HepG2 (cell line): Measurements from ENCODE around the gene LRRC8C. TPM values are rescaled to one million over a fixed set of nuclear protein-coding genes. Genes with fewer than 3 reads are reported as not detected.

Source experiments
- ATAC-seq: fragments of 200-7000 bp; cut with Tn5 transposase; 3 replicates; pipeline ENCODE4 v1.9.1; 2020; ENCODE audit warnings: mild to moderate bottlenecking, moderate library complexity
- BruUV-seq: library from RNA; stranded (reverse); fragments of 400-500 nt; replicated peaks from 2 replicates; lab custom pipeline; 2021; lab: Mats Ljungman, UMichigan
- CTCF ChIA-PET: fragments of 300-600 bp; formaldehyde crosslinking; extraction: SDS; loops from one replicate; lab custom pipeline; 2021; ENCODE audit warnings: low total read pairs, inconsistent platforms, low intra/inter-chr PET ratio; lab: Yijun Ruan, JAX
- POLR2A ChIA-PET: fragments of 350-600 bp; sonication (Branson Sonifier 250); formaldehyde crosslinking; loops from one replicate; lab custom pipeline; 2020; ENCODE audit warnings: antibody characterized with exemption, inconsistent platforms; lab: Yijun Ruan, JAX
- DNase-seq: peaks from one replicate; pipeline ENCODE4 v3.0.0-alpha.2; 2015; ENCODE audit warnings: low spot score
- FAIRE-seq: peaks from 3 replicates; lab custom pipeline; 2011; peaks lifted over from hg19 to GRCh38; lab: Jason Lieb, UNC
- H2AFZ ChIP-seq: one replicate; pipeline ENCODE4 v1.6.1; 2011; ENCODE audit warnings: low read length, inconsistent platforms
- H3K27ac ChIP-seq: fragments of 300-600 bp; 3 replicates; pipeline ENCODE4 v1.8.0; 2011; ENCODE audit warnings: mixed run types, mild to moderate bottlenecking, mixed read lengths, low read length, inconsistent platforms; ENCODE audit not compliant: insufficient read depth; ENCODE audit errors: extremely low read length
- H3K27me3 ChIP-seq, 2 experiments: fragments of 200-600 bp in 1 of 2; 2 replicates in 1 of 2; 3 replicates in 1 of 2; pipeline versions ENCODE4 v1.6.0 to v1.8.0; 2011; ENCODE audit warnings: low read length in 2 of 2, mild to moderate bottlenecking in 2 of 2, moderate library complexity in 2 of 2, inconsistent platforms in 1 of 2; ENCODE audit not compliant: insufficient read depth in 2 of 2, control insufficient read depth in 1 of 2
- H3K36me3 ChIP-seq, 2 experiments: fragments of 200-600 bp in 1 of 2; replicated peaks in 1 of 2; 2 replicates in 1 of 2; 3 replicates in 1 of 2; pipeline versions ENCODE4 v1.5.1 to v1.8.0; 2011; ENCODE audit warnings: low read length in 2 of 2, inconsistent platforms in 1 of 2; ENCODE audit not compliant: insufficient read depth in 2 of 2, control insufficient read depth in 1 of 2
- H3K4me1 ChIP-seq: 2 replicates; pipeline ENCODE4 v1.5.1; 2012; ENCODE audit warnings: low read length, inconsistent platforms; ENCODE audit not compliant: insufficient read depth
- H3K4me2 ChIP-seq: 2 replicates; pipeline ENCODE4 v1.6.0; 2011; ENCODE audit warnings: low read depth, low read length, inconsistent platforms
- H3K4me3 ChIP-seq, 3 experiments: fragments of 200-600 bp in 1 of 3; sonication (generic), shearing (Covaris generic) in 1 of 3; replicated peaks in 1 of 3; 2 replicates each; pipeline ENCODE4 v1.5.1; 2011 to 2016; ENCODE audit warnings: low read length in 3 of 3, inconsistent platforms in 2 of 3, low read depth in 2 of 3, mild to moderate bottlenecking in 2 of 3, control low read depth in 1 of 3, mixed read lengths in 1 of 3; ENCODE audit not compliant: insufficient read depth in 1 of 3
- H3K79me2 ChIP-seq: one replicate; pipeline ENCODE4 v1.6.1; 2011; ENCODE audit warnings: low read length, inconsistent platforms; ENCODE audit not compliant: insufficient read depth
- H3K9ac ChIP-seq: 2 replicates; pipeline ENCODE4 v1.6.0; 2011; ENCODE audit warnings: mild to moderate bottlenecking, low read depth, low read length, inconsistent platforms; ENCODE audit not compliant: insufficient read depth
- H3K9me3 ChIP-seq: 2 replicates; pipeline ENCODE4 v1.5.1; 2012; ENCODE audit warnings: mild to moderate bottlenecking, low read length
- H4K20me1 ChIP-seq: 2 replicates; pipeline ENCODE4 v1.6.0; 2011; ENCODE audit warnings: inconsistent platforms, mild to moderate bottlenecking, low read length, moderate library complexity; ENCODE audit not compliant: insufficient read depth
- BCLAF1 ChIP-seq: fragments of 450-650 bp; IDR thresholded peaks from 2 replicates; pipeline ENCODE4 v1.6.1; 2017; ENCODE audit warnings: mild to moderate bottlenecking
- SNAPC4 ChIP-seq: sonication (generic); formaldehyde crosslinking; IDR thresholded peaks from 2 replicates; pipeline ENCODE4 v1.4.0; 2020; ENCODE audit warnings: mild to moderate bottlenecking, missing genetic modification reagents
- WGBS: methylation state at CpG from one replicate; pipeline ENCODE4 v1.1.6; 2017; ENCODE audit warnings: low lambda C conversion rate; 5-methylcytosine and 5-hydroxymethylcytosine counted together
- in situ Hi-C: cut with HindIII; loops from 2 replicates; pipeline ENCODE4 v1.10.0; 2017; ENCODE audit warnings: low pct_unique_long_range_greater_than_20kb; ENCODE audit not compliant: extremely low pct_ligation_motif_present
- intact Hi-C: fragments of 100-400 bp; cut with micrococcal nuclease; formaldehyde crosslinking; loops from one replicate; pipeline ENCODE4 v1.10.0; 2022; ENCODE audit not compliant: unreplicated experiment
- polyA plus RNA-seq, 8 experiments: library from polyadenylated mRNA; depleted of rRNA in 3 of 8; stranded (reverse) in 7 of 8; unstranded in 1 of 8; fragments of >200 nt; fragmentation: Illumina TruSeq in 4 of 8; extraction: Trizol in 4 of 8; gene quantifications; 2 replicates each; pipeline versions ENCODE4 v1.2.1 to v1.2.3, GENCODE V29; 2011 to 2016; ENCODE audit warnings: low read depth in 4 of 8, missing spikeins in 1 of 8, mixed read lengths in 1 of 8; ENCODE audit not compliant: insufficient read depth in 1 of 8
- total RNA-seq, 5 experiments: library from RNA; depleted of rRNA; stranded (reverse); fragments of >200 nt; fragmentation: Illumina TruSeq; extraction: Trizol; gene quantifications; 2 replicates each; pipeline ENCODE4 v1.2.3, GENCODE V29; 2016; ENCODE audit warnings: low read depth in 1 of 5

Gene LRRC8C
- total and polyA plus RNA-seq, 2 of the 13 experiments (the other 11 are each of a cell fraction or from before 2014, with no cell fraction given): 0.22 to 0.32 TPM

GRCh38 chr1:89705901-89706699 lies 73.2 kb downstream of the LRRC8C start:
- DNase-seq (no peak), ATAC-seq (no peak), FAIRE-seq (no peak)
- TF ChIP-seq SNAPC4 (CRISPR knock-in tag): no peak
- TF ChIP-seq BCLAF1: no peak
- H4K20me1 ChIP-seq: no peaks in the 10 kb centered on the region
- no peak overlapping the region for H2AFZ ChIP-seq
- no peak overlapping the region for H3K4me3 ChIP-seq
- no peaks in the 10 kb centered on the region for H3K4me1 ChIP-seq
- CTCF ChIA-PET: no interaction called here
- in situ Hi-C loops: no loop called here
- H3K36me3 ChIP-seq: no peaks in the 10 kb centered on the region
- POLR2A ChIA-PET: no interaction called here
- H3K9ac ChIP-seq: no peak overlapping the region
- H3K9me3 ChIP-seq: no peaks in the 10 kb centered on the region
- H3K79me2 ChIP-seq: no peaks in the 10 kb centered on the region
- WGBS: 7% methylated on average over 6 of the region's 6 CpGs
- H3K27me3 ChIP-seq: no peaks in the 10 kb centered on the region
- intact Hi-C loops: no loop called here
- no peak overlapping the region for H3K27ac ChIP-seq
- BruUV-seq: no TSS peak
- no peak overlapping the region for H3K4me2 ChIP-seq
